Naive thymus-derived CD4-positive, alpha-beta T cell (primary cell): ENCODE results near the gene TMEM53. TPM values are rescaled to one million over a fixed set of nuclear protein-coding genes. Genes with fewer than 3 reads are reported as not detected.

ENCODE experiments used
- ATAC-seq: fragments of 150-1000 bp; cut with Tn5 transposase; 2 replicates; pipeline ENCODE4 v1.10.0; 2021; ENCODE audit warnings: mild to moderate bottlenecking, moderate library complexity
- CTCF ChIA-PET: fragments of 350-600 bp; sonication (Branson Sonifier 250); formaldehyde crosslinking; loops from one replicate; lab custom pipeline; 2021; ENCODE audit warnings: antibody characterized with exemption; lab: Charles Lee
- POLR2A ChIA-PET: fragments of 350-600 bp; sonication (Branson Sonifier 250); formaldehyde crosslinking; loops from one replicate; lab custom pipeline; 2021; ENCODE audit warnings: antibody characterized with exemption, inconsistent platforms; lab: Charles Lee
- DNase-seq, 9 donors: peaks; one replicate each; pipeline versions ENCODE4 v3.0.0 to v3.0.0-alpha.2; 2020 to 2022; ENCODE audit warnings: mixed read lengths in 1 of 9
- H3K27ac ChIP-seq: one replicate; pipeline ENCODE4 v1.7.0; 2013; ENCODE audit warnings: mild to moderate bottlenecking, low read depth, low read length, moderate library complexity
- H3K27me3 ChIP-seq, 2 donors: one replicate each; pipeline ENCODE4 v1.7.0; 2013; ENCODE audit warnings: low read length in 2 of 2, mild to moderate bottlenecking in 2 of 2, moderate library complexity in 2 of 2; ENCODE audit not compliant: control insufficient read depth in 2 of 2, insufficient read depth in 2 of 2
- H3K36me3 ChIP-seq, 3 experiments: 1 replicate in 2 of 3; 2 replicates in 1 of 3; pipeline ENCODE4 v1.7.0; 2013; ENCODE audit warnings: low read length in 3 of 3, mild to moderate bottlenecking in 3 of 3, moderate library complexity in 1 of 3; ENCODE audit not compliant: insufficient read depth in 3 of 3, control insufficient read depth in 2 of 3
- H3K4me1 ChIP-seq, 2 donors: one replicate each; pipeline ENCODE4 v1.7.0; 2013; ENCODE audit warnings: low read length in 2 of 2, mild to moderate bottlenecking in 2 of 2, moderate library complexity in 1 of 2; ENCODE audit not compliant: control insufficient read depth in 2 of 2, insufficient read depth in 2 of 2
- H3K4me3 ChIP-seq: 2 replicates; pipeline ENCODE4 v1.7.0; 2013; ENCODE audit warnings: mild to moderate bottlenecking, low read length
- H3K9me3 ChIP-seq, 3 experiments: 1 replicate in 2 of 3; 2 replicates in 1 of 3; pipeline ENCODE4 v1.7.0; 2013; ENCODE audit warnings: low read length in 3 of 3; ENCODE audit not compliant: control insufficient read depth in 2 of 3
- H3K27ac Mint-ChIP-seq, 9 donors: one replicate each; pipeline ENCODE4 v1.8.0; 2020 to 2022; ENCODE audit warnings: mixed read lengths in 9 of 9, mild to moderate bottlenecking in 8 of 9, moderate library complexity in 5 of 9, inconsistent platforms in 2 of 9
- H3K27me3 Mint-ChIP-seq, 5 donors: one replicate each; pipeline ENCODE4 v1.8.0; 2021 to 2022; ENCODE audit warnings: mixed read lengths in 5 of 5, mild to moderate bottlenecking in 1 of 5
- H3K36me3 Mint-ChIP-seq, 5 donors: one replicate each; pipeline ENCODE4 v1.8.0; 2020 to 2022; ENCODE audit warnings: mixed read lengths in 5 of 5, mild to moderate bottlenecking in 3 of 5, inconsistent platforms in 1 of 5
- H3K4me1 Mint-ChIP-seq, 7 donors: one replicate each; pipeline ENCODE4 v1.8.0; 2020 to 2022; ENCODE audit warnings: mixed read lengths in 7 of 7, mild to moderate bottlenecking in 3 of 7, inconsistent platforms in 1 of 7
- H3K4me3 Mint-ChIP-seq, 10 donors: one replicate each; pipeline ENCODE4 v1.8.0; 2020 to 2022; ENCODE audit warnings: mild to moderate bottlenecking in 10 of 10, mixed read lengths in 10 of 10, moderate library complexity in 6 of 10, inconsistent platforms in 2 of 10
- H3K9me3 Mint-ChIP-seq, 11 donors: one replicate each; pipeline ENCODE4 v1.8.0; 2020 to 2022; ENCODE audit warnings: mixed read lengths in 11 of 11, mild to moderate bottlenecking in 4 of 11, inconsistent platforms in 1 of 11, moderate library complexity in 1 of 11
- intact Hi-C, 2 donors: fragments of 100-400 bp; cut with micrococcal nuclease; formaldehyde crosslinking; loops; one replicate each; pipeline ENCODE4 v1.15.1; 2023
- polyA plus RNA-seq, 2 donors: library from polyadenylated mRNA; unstranded; fragments of 300-500 nt; fragmentation: Illumina TruSeq; gene quantifications; one replicate each; pipeline ENCODE4 v1.2.3, GENCODE V29; 2021
- total RNA-seq, 6 experiments: library from RNA in 5 of 6; stranded (reverse) in 5 of 6; gene quantifications; 1 replicate in 5 of 6; 2 replicates in 1 of 6; pipeline ENCODE4 v1.2.3 and lab custom pipeline; 2021 to 2026

TMEM53 gene
- total and polyA plus RNA-seq, 7 experiments from 2014 or later: 1.6 to 3.5 (median 2.9) TPM

- intact Hi-C loops: loop anchor here (5.0 to 10.0 kb wide), 4 partner anchors 415 to 952 kb away; partner anchors contain the start of genes CCDC163 (in 1 of the 2), DMAP1 (in 1 of the 2), IPO13 (in 1 of the 2) and MMACHC (in 1 of the 2)
- ChIA-PET POLR2A (interaction anchor here (1.8 to 2.9 kb wide), 3 partner anchors 10 to 44 kb away, joined by 5 to 14 read pairs (median 10); partner anchors contain the start of genes ARMH1 and TMEM53), CTCF (interaction anchor here (0.9 to 1.2 kb wide), 2 partner anchors 23 to 58 kb away, joined by 3 to 4 read pairs; no protein-coding TSS in a partner anchor)
- Histone ChIP-seq H3K36me3 (peaks cover 0 to 28% (median 3%) of the 10 kb centered on the region in 3 experiments), H3K27me3 (no peaks in the 10 kb centered on the region), H3K4me1 (peaks cover 8 to 13% of the 10 kb centered on the region in 2 donors), H3K27ac (no peak overlapping the region), H3K9me3 (no peaks in the 10 kb centered on the region), H3K4me3 (no peak overlapping the region)
- H3K4me1 Mint-ChIP-seq: peaks cover 19 to 43% (median 36%) of the 10 kb centered on the region in 7 donors
- peak overlapping the region in 6 of 10 donors; percentile 69 to 93 (median 90) for H3K4me3 Mint-ChIP-seq
- H3K27me3 Mint-ChIP-seq: no peaks in the 10 kb centered on the region
- H3K27ac Mint-ChIP-seq: peak overlapping the region; percentile 46 to 99 (median 95)
- DNase-seq (no peak), ATAC-seq (no peak)
- peaks cover 0 to 11% (median 3%) of the 10 kb centered on the region in 5 donors for H3K36me3 Mint-ChIP-seq
- peaks cover 0 to 9% (median 0%) of the 10 kb centered on the region in 11 donors for H3K9me3 Mint-ChIP-seq
These were observed 44.2 kb downstream of the TMEM53 start for GRCh38 chr1:44630116-44630515.

GRCh38 chr1:44628962-44629756 lies 45.1 kb downstream of the TMEM53 start:
- POLR2A ChIA-PET: interaction anchor here (0.7 to 2.8 kb wide), 2 partner anchors 21 to 45 kb away, joined by 4 to 10 read pairs; partner anchors contain the start of genes ARMH1 and TMEM53

GRCh38 chr1:44625348-44625747 lies 48.9 kb downstream of the TMEM53 start:
- Histone ChIP-seq H3K36me3 (no peaks in the 10 kb centered on the region), H3K4me1 (no peaks in the 10 kb centered on the region), H3K4me3 (no peak overlapping the region), H3K27ac (no peak overlapping the region), H3K27me3 (no peaks in the 10 kb centered on the region), H3K9me3 (no peaks in the 10 kb centered on the region)
- intact Hi-C loops: no loop called here
- H3K9me3 Mint-ChIP-seq: peaks cover 0 to 2% (median 0%) of the 10 kb centered on the region in 11 donors
- no peak for ATAC-seq
- CTCF ChIA-PET: no interaction called here
- peaks cover 0 to 4% (median under 1%) of the 10 kb centered on the region in 7 donors for H3K4me1 Mint-ChIP-seq
- no peak overlapping the region for H3K4me3 Mint-ChIP-seq
- H3K27ac Mint-ChIP-seq: no peak overlapping the region
- H3K27me3 Mint-ChIP-seq: no peaks in the 10 kb centered on the region
- POLR2A ChIA-PET: no interaction called here
- no peak for DNase-seq
- peaks cover 0 to under 1% (median 0%) of the 10 kb centered on the region in 5 donors for H3K36me3 Mint-ChIP-seq

More at GRCh38 chr1:44628962-44629756, 45.1 kb downstream of the TMEM53 start:
- Mint-ChIP-seq H3K36me3 (peaks cover 0 to 10% (median 0%) of the 10 kb centered on the region in 5 donors), H3K9me3 (peaks cover 0 to 9% (median 0%) of the 10 kb centered on the region in 11 donors), H3K27ac (peak overlapping the region in 1 of 9 donors; percentile 5), H3K27me3 (no peaks in the 10 kb centered on the region), H3K4me3 (peak overlapping the region in 1 of 10 donors; percentile 7), H3K4me1 (peaks cover 12 to 33% (median 28%) of the 10 kb centered on the region in 7 donors)
- intact Hi-C loops: no loop called here
- no peaks in the 10 kb centered on the region for H3K9me3 ChIP-seq
- CTCF ChIA-PET: no interaction called here
- peaks cover 8 to 13% of the 10 kb centered on the region in 2 donors for H3K4me1 ChIP-seq
- H3K27ac ChIP-seq: no peak overlapping the region
- no peaks in the 10 kb centered on the region for H3K27me3 ChIP-seq
- H3K36me3 ChIP-seq: peaks cover 0 to 18% (median 0%) of the 10 kb centered on the region in 3 experiments
- no peak for ATAC-seq
- no peak overlapping the region for H3K4me3 ChIP-seq
- no peak for DNase-seq

GRCh38 chr1:44624268-44624901 lies 49.9 kb downstream of the TMEM53 start:
- Histone ChIP-seq H3K27ac (no peak overlapping the region), H3K9me3 (no peaks in the 10 kb centered on the region), H3K36me3 (no peaks in the 10 kb centered on the region), H3K4me3 (no peak overlapping the region), H3K27me3 (no peaks in the 10 kb centered on the region), H3K4me1 (no peaks in the 10 kb centered on the region)
- H3K27me3 Mint-ChIP-seq: no peaks in the 10 kb centered on the region
- ChIA-PET CTCF (no interaction called here), POLR2A (no interaction called here)
- H3K4me3 Mint-ChIP-seq: no peak overlapping the region
- no peak overlapping the region for H3K27ac Mint-ChIP-seq
- DNase-seq (no peak), ATAC-seq (no peak)
- no peaks in the 10 kb centered on the region for H3K36me3 Mint-ChIP-seq
- intact Hi-C loops: no loop called here
- H3K4me1 Mint-ChIP-seq: peaks cover 0 to 4% (median 0%) of the 10 kb centered on the region in 7 donors
- no peaks in the 10 kb centered on the region for H3K9me3 Mint-ChIP-seq

- no peak for DNase-seq
- Mint-ChIP-seq H3K27ac (no peak overlapping the region), H3K9me3 (no peaks in the 10 kb centered on the region), H3K4me3 (no peak overlapping the region), H3K4me1 (peaks cover 0 to 4% (median 0%) of the 10 kb centered on the region in 7 donors), H3K27me3 (peaks cover 0 to 9% (median 0%) of the 10 kb centered on the region in 5 donors), H3K36me3 (no peaks in the 10 kb centered on the region)
- Histone ChIP-seq H3K27ac (no peak overlapping the region), H3K4me3 (no peak overlapping the region), H3K27me3 (no peaks in the 10 kb centered on the region), H3K4me1 (no peaks in the 10 kb centered on the region), H3K9me3 (no peaks in the 10 kb centered on the region), H3K36me3 (no peaks in the 10 kb centered on the region)
- ChIA-PET CTCF (interaction anchor here (0.9 kb wide), 1 partner anchor 30 kb away, joined by 3 read pairs; no protein-coding TSS in a partner anchor), POLR2A (no interaction called here)
- intact Hi-C loops: no loop called here
- no peak for ATAC-seq
These were observed 52.4 kb downstream of the TMEM53 start for GRCh38 chr1:44621841-44622286.

- no peaks in the 10 kb centered on the region for H3K4me1 ChIP-seq
- no peak for ATAC-seq
- intact Hi-C loops: no loop called here
- no peak overlapping the region for H3K4me3 Mint-ChIP-seq
- H3K27ac ChIP-seq: no peak overlapping the region
- no peaks in the 10 kb centered on the region for H3K9me3 Mint-ChIP-seq
- H3K36me3 ChIP-seq: no peaks in the 10 kb centered on the region
- no peaks in the 10 kb centered on the region for H3K9me3 ChIP-seq
- H3K27ac Mint-ChIP-seq: no peak overlapping the region
- H3K4me1 Mint-ChIP-seq: peaks cover 0 to 4% (median 0%) of the 10 kb centered on the region in 7 donors
- no peaks in the 10 kb centered on the region for H3K27me3 ChIP-seq
- CTCF ChIA-PET: no interaction called here
- POLR2A ChIA-PET: interaction anchor here (1.3 kb wide), 1 partner anchor 11 kb away, joined by 3 read pairs; no protein-coding TSS in a partner anchor
- peaks cover 0 to 9% (median 0%) of the 10 kb centered on the region in 5 donors for H3K27me3 Mint-ChIP-seq
- H3K36me3 Mint-ChIP-seq: no peaks in the 10 kb centered on the region
- H3K4me3 ChIP-seq: no peak overlapping the region
- DNase-seq: no peak
These were observed 54.2 kb downstream of the TMEM53 start for GRCh38 chr1:44620072-44620471.
